T-helper 1 cell treated with Interleukin-12 subunit alpha and Interleukin-12 subunit beta and Interleukin-4 antibody, amounts not matched to agents 30 ng/mL and 1 ng/mL, for 36 hours (primary cell): Measurements from ENCODE around the gene CCL18. TPM values are rescaled to one million over a fixed set of nuclear protein-coding genes. Genes with fewer than 3 reads are reported as not detected.
"Not testable (repeated sequence)": the region's sequence is repeated elsewhere in the genome, so short reads cannot be mapped to it uniquely, and the experiment has no call there.

Experiments
- intact Hi-C: fragments of 100-400 bp; cut with micrococcal nuclease; formaldehyde crosslinking; loops from one replicate; pipeline ENCODE4 v1.15.1; 2024
- total RNA-seq: library from RNA; stranded (reverse); gene quantifications from 2 replicates; pipeline ENCODE4 v1.2.3, GENCODE V29; 2022

Gene CCL18
- total RNA-seq, result not detected in 2 replicates

GRCh38 chr17:36063786-36064541 lies at the start of gene CCL18:
CCL18 (plus strand) TSS chr17:36064272; CDS start chr17:36064343, 71 bp downstream.
- intact Hi-C loops, result no loop called here

- intact Hi-C loops, result no loop called here
Observed at GRCh38 chr17:36014946-36015345, 49.1 kb upstream of the CCL18 start.

- intact Hi-C loops, result not testable (repeated sequence)
Observed at GRCh38 chr17:36015895-36016294, 48.2 kb upstream of the CCL18 start.

GRCh38 chr17:36016555-36016954 lies 47.5 kb upstream of the CCL18 start:
- intact Hi-C loops, result no loop called here

- intact Hi-C loops, result no loop called here
Observed at GRCh38 chr17:36017799-36018198, 46.3 kb upstream of the CCL18 start, which contains the start of gene CCL23. CCL23 (minus strand) TSS chr17:36017972; CDS start chr17:36017897, 75 bp downstream.

GRCh38 chr17:36019423-36019822 lies 44.6 kb upstream of the CCL18 start:
- intact Hi-C loops, result no loop called here

- intact Hi-C loops, result no loop called here
Observed at GRCh38 chr17:36024106-36024869, 39.8 kb upstream of the CCL18 start.

GRCh38 chr17:36027761-36028160 lies 36.3 kb upstream of the CCL18 start:
- intact Hi-C loops, result no loop called here

- intact Hi-C loops, result no loop called here
Observed at GRCh38 chr17:36030956-36031355, 33.1 kb upstream of the CCL18 start.

GRCh38 chr17:36034127-36034526 lies 29.9 kb upstream of the CCL18 start:
- intact Hi-C loops, result no loop called here

GRCh38 chr17:36036235-36036634 lies 27.8 kb upstream of the CCL18 start:
- intact Hi-C loops, result no loop called here

GRCh38 chr17:36048066-36048465 lies 16.0 kb upstream of the CCL18 start:
- intact Hi-C loops, result no loop called here

- intact Hi-C loops, result no loop called here
Observed at GRCh38 chr17:36049643-36050042, 14.4 kb upstream of the CCL18 start.

GRCh38 chr17:36055171-36055570 lies 8.9 kb upstream of the CCL18 start:
- intact Hi-C loops, result no loop called here

- intact Hi-C loops, result no loop called here
Observed at GRCh38 chr17:36055921-36056520, 8.1 kb upstream of the CCL18 start.

- intact Hi-C loops, result no loop called here
Observed at GRCh38 chr17:36057911-36058310, 6.2 kb upstream of the CCL18 start.

GRCh38 chr17:36059406-36059805 lies 4.7 kb upstream of the CCL18 start:
- intact Hi-C loops, result no loop called here

- intact Hi-C loops, result no loop called here
Observed at GRCh38 chr17:36060816-36061215, 3.3 kb upstream of the CCL18 start.

- intact Hi-C loops, result no loop called here
Observed at GRCh38 chr17:36066365-36066985, 2.4 kb downstream of the CCL18 start.

GRCh38 chr17:36068524-36068923 lies 4.5 kb downstream of the CCL18 start:
- intact Hi-C loops, result no loop called here

- intact Hi-C loops, result no loop called here
Observed at GRCh38 chr17:36069136-36069535, 5.1 kb downstream of the CCL18 start.

GRCh38 chr17:36070427-36070826 lies 6.4 kb downstream of the CCL18 start:
- intact Hi-C loops, result loop anchor here (5.0 kb wide), 3 partner anchors 47 to 308 kb away; partner anchors contain the start of gene C17orf50
